Progenitor cell of endocrine pancreas (in vitro differentiated cells): ENCODE results near the gene IL2. TPM values are rescaled to one million over a fixed set of nuclear protein-coding genes. Genes with fewer than 3 reads are reported as not detected.

Source experiments
- DNase-seq: peaks from one replicate; pipeline ENCODE4 v3.0.0; 2021; ENCODE audit warnings: low spot score; ENCODE audit not compliant: unreplicated experiment
- H3K27ac Mint-ChIP-seq: 2 replicates; pipeline ENCODE4 v1.8.0; 2021; ENCODE audit warnings: mild to moderate bottlenecking, moderate library complexity, mixed read lengths
- H3K27me3 Mint-ChIP-seq: 2 replicates; pipeline ENCODE4 v1.8.0; 2021; ENCODE audit warnings: mixed read lengths
- H3K36me3 Mint-ChIP-seq: 2 replicates; pipeline ENCODE4 v1.8.0; 2022; ENCODE audit warnings: mixed read lengths; ENCODE audit not compliant: insufficient read depth
- H3K4me1 Mint-ChIP-seq: 2 replicates; pipeline ENCODE4 v1.8.0; 2021; ENCODE audit warnings: low read depth, mixed read lengths
- H3K4me3 Mint-ChIP-seq: 2 replicates; pipeline ENCODE4 v1.8.0; 2021; ENCODE audit warnings: low read depth, mild to moderate bottlenecking, moderate library complexity, mixed read lengths
- H3K9me3 Mint-ChIP-seq: 2 replicates; pipeline ENCODE4 v1.8.0; 2021; ENCODE audit warnings: low read depth, mixed read lengths
- CTCF ChIP-seq: fragments of 200-600 bp; sonication (generic); IDR thresholded peaks from one replicate; pipeline ENCODE4 v1.5.0; 2021; ENCODE audit warnings: antibody characterized with exemption, mild to moderate bottlenecking; ENCODE audit not compliant: unreplicated experiment
- total RNA-seq: library from RNA; stranded (reverse); gene quantifications from 2 replicates; pipeline ENCODE4 v1.2.1, GENCODE V29; 2021

IL2 gene
- total RNA-seq, 1 donor from 2014 or later: not detected

GRCh38 chr4:122434285-122434684, 22.2 kb downstream of the IL2 start:
- Mint-ChIP-seq H3K9me3 (peaks cover 8% of the 10 kb centered on the region), H3K4me1 (peaks cover 4% of the 10 kb centered on the region), H3K27me3 (no peaks in the 10 kb centered on the region), H3K27ac (no peak overlapping the region), H3K4me3 (no peak overlapping the region), H3K36me3 (no peaks in the 10 kb centered on the region)
- no peak for DNase-seq
- no peak for TF ChIP-seq CTCF

- Mint-ChIP-seq H3K27ac (no peak overlapping the region), H3K9me3 (peaks cover 8% of the 10 kb centered on the region), H3K4me1 (peaks cover 4% of the 10 kb centered on the region), H3K36me3 (no peaks in the 10 kb centered on the region), H3K27me3 (no peaks in the 10 kb centered on the region), H3K4me3 (no peak overlapping the region)
- TF ChIP-seq CTCF: no peak
- DNase-seq: no peak
Measured at GRCh38 chr4:122431351-122431750, 25.2 kb downstream of the IL2 start.

GRCh38 chr4:122423246-122423645, 33.3 kb downstream of the IL2 start:
- peaks cover 5% of the 10 kb centered on the region for H3K9me3 Mint-ChIP-seq
- no peaks in the 10 kb centered on the region for H3K36me3 Mint-ChIP-seq
- no peak for TF ChIP-seq CTCF
- no peaks in the 10 kb centered on the region for H3K27me3 Mint-ChIP-seq
- no peaks in the 10 kb centered on the region for H3K4me1 Mint-ChIP-seq
- no peak overlapping the region for H3K27ac Mint-ChIP-seq
- DNase-seq: no peak
- no peak overlapping the region for H3K4me3 Mint-ChIP-seq

DNA sequence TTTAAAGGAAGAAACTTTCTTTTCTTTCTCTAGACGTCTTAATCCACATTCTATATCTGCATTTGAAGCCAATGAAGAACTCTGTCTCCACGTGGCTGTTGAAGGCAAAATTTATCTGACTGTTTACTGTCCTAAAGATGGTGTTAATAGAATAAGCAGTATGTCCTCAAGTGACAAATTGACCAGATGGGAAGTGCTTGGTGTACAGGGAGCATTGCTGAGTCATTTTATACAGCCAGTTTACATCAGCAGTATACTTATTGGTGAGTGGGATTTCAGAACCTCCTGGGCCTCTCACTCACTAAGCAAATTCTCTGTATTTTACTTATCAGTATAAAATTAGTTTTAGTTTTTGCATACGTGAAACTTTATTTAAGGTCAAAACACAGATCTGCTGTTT, 44.0 kb downstream of the IL2 start:
- no peaks in the 10 kb centered on the region for H3K27me3 Mint-ChIP-seq
- no peak overlapping the region for H3K4me3 Mint-ChIP-seq
- no peaks in the 10 kb centered on the region for H3K9me3 Mint-ChIP-seq
- no peak for TF ChIP-seq CTCF
- no peak for DNase-seq
- no peaks in the 10 kb centered on the region for H3K36me3 Mint-ChIP-seq
- H3K27ac Mint-ChIP-seq: no peak overlapping the region
- no peaks in the 10 kb centered on the region for H3K4me1 Mint-ChIP-seq

DNA sequence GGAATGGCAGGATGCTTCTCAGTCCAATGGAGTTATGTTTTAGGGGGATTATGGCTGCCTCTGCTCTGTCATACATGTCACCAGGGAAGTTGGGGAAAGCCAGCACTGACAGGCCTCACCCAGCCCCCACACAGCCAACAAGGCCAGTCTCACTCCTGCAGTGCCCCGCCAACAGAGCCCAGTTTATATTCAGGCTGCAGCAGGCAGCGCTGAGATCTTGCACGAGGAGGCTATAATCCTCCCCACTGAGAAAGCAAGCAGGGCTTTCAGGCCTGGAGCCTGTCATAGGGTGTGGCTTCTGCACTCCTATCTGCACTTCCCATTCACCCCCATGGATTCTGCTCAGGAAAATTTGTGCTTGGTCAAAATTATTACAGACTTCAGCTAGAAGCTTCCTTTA, 52.7 kb downstream of the IL2 start:
- H3K27ac Mint-ChIP-seq: no peak overlapping the region
- TF ChIP-seq CTCF: no peak
- H3K4me3 Mint-ChIP-seq: no peak overlapping the region
- peaks cover 3% of the 10 kb centered on the region for H3K27me3 Mint-ChIP-seq
- H3K4me1 Mint-ChIP-seq: no peaks in the 10 kb centered on the region
- DNase-seq: no peak
- no peaks in the 10 kb centered on the region for H3K9me3 Mint-ChIP-seq
- no peaks in the 10 kb centered on the region for H3K36me3 Mint-ChIP-seq

Other genes starting within 250 kb of the IL2 start
- not detected in 2 replicates for gene ADAD1, start 77.7 kb downstream of the IL2 start, total RNA-seq
- gene IL21, start 164.3 kb upstream of the IL2 start, total RNA-seq: not detected in 2 replicates